Effector memory CD4-positive, alpha-beta T cell (primary cell): ENCODE measurements around the gene MAGEB10.

Experiments used
- DNase-seq, 3 donors: peaks; one replicate each; pipeline ENCODE4 v3.0.0-alpha.2; 2020
- H3K27ac ChIP-seq: 2 replicates; pipeline ENCODE4 v1.7.0; 2013; ENCODE audit warnings: mild to moderate bottlenecking, low read length, moderate library complexity; ENCODE audit not compliant: insufficient read depth, poor library complexity, severe bottlenecking
- H3K27me3 ChIP-seq: replicated peaks from 2 replicates; pipeline ENCODE4 v1.7.0; 2013; ENCODE audit warnings: mild to moderate bottlenecking, low read length; ENCODE audit not compliant: insufficient read depth, control insufficient read depth, poor library complexity, severe bottlenecking
- H3K36me3 ChIP-seq: 2 replicates; pipeline ENCODE4 v1.7.0; 2013; ENCODE audit warnings: mild to moderate bottlenecking, low read length, moderate library complexity; ENCODE audit not compliant: control insufficient read depth, insufficient read depth
- H3K4me1 ChIP-seq: 2 replicates; pipeline ENCODE4 v1.7.0; 2013; ENCODE audit warnings: low read length, mild to moderate bottlenecking; ENCODE audit not compliant: control insufficient read depth, insufficient read depth, poor library complexity, severe bottlenecking
- H3K4me3 ChIP-seq: 2 replicates; pipeline ENCODE4 v1.7.0; 2013; ENCODE audit warnings: low read length, low read depth, mild to moderate bottlenecking; ENCODE audit not compliant: insufficient read depth, poor library complexity, severe bottlenecking
- H3K9me3 ChIP-seq: 2 replicates; pipeline ENCODE4 v1.7.0; 2013; ENCODE audit warnings: mild to moderate bottlenecking, low read length, moderate library complexity; ENCODE audit not compliant: control insufficient read depth

MAGEB10 gene

DNA sequence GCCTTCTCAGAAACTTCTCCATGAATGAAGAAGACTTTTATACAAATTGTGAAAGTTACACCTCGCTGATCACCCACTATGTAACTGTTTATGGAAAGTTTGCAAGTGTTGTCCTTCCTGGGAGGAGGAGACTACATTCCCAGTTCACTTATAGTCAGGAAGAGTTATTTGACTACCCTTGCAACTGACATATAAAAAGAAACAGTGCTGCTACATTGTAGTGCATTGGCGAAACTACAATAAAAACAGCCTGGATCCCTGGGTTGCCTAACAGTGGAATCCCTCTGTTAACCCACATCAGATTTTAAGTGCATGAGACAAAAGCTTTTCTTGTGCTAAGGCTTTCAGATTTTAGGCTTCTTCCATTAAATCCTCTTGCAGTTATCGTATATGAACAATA lies 30.4 kb downstream of the MAGEB10 start:
- Histone ChIP-seq H3K36me3 (no peaks in the 10 kb centered on the region), H3K4me1 (no peaks in the 10 kb centered on the region)

DNA sequence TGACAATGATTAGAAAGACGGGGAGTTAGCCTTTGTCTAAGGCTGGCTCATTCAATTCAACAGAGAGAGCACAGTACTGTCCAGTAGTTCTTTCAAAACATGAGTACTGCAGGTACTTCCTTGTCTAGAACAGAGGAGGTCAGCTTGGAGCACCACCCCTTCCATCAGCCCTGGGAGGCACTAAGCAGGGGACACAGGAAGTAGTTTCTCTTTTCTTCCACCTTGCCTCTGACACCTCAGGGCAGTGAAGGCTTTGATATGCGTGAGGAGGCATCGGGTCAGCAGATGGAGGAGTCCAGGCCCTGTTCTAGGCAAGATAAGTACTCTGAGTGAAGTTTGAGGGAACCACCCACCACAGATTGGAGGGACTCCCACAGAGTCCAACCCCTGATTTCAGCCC lies 33.1 kb downstream of the MAGEB10 start:
- Histone ChIP-seq H3K27ac (no peak overlapping the region), H3K27me3 (no peaks in the 10 kb centered on the region), H3K4me3 (no peak overlapping the region), H3K4me1 (no peaks in the 10 kb centered on the region), H3K36me3 (no peaks in the 10 kb centered on the region), H3K9me3 (no peaks in the 10 kb centered on the region)
- DNase-seq: no peak

More for the DNA sequence above, 30.4 kb downstream of the MAGEB10 start:
- no peak for DNase-seq
- Histone ChIP-seq H3K27ac (no peak overlapping the region), H3K27me3 (no peaks in the 10 kb centered on the region), H3K4me3 (no peak overlapping the region), H3K9me3 (no peaks in the 10 kb centered on the region)

DNA sequence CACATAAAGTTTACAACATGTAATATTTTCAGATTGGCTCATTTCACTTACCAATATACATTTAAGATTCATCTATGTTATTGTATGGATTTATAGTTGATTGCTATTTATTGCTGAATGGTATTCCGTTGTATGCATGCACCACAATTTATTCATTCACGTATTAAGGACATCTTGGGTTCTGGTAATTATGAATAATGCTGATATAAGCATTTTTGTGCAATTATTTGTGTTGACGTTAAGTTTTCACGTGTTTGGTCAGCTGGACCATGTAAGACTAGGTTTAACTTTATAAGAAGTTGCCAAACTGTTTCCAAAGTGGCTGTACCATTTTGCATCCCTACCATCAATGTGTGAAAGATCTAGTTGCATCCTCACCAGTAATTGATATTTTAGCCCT lies 35.1 kb downstream of the MAGEB10 start:
- Histone ChIP-seq H3K9me3 (no peaks in the 10 kb centered on the region), H3K4me1 (no peaks in the 10 kb centered on the region), H3K27ac (no peak overlapping the region), H3K4me3 (no peak overlapping the region), H3K27me3 (no peaks in the 10 kb centered on the region), H3K36me3 (no peaks in the 10 kb centered on the region)
- DNase-seq: no peak

DNA sequence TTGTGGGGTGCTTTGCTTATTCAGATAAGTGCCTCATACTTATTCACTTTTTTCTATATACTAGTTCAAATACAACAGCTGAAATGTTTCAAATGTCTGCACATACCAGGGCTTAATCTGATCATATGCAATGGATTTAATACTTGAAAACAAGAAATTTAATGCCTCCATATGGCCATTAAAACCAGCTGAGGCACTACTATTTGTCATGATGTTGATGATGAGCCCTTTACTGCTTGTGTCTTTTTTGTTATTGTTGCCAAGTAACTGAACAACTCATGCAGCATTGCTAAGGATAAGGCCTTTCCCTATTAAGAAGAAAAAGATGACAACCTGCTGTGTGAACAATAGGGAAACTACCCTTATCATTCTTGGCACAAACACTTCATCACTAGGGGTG lies 52.5 kb downstream of the MAGEB10 start:
- H3K4me1 ChIP-seq: no peaks in the 10 kb centered on the region
- no peak overlapping the region for H3K4me3 ChIP-seq
- H3K27me3 ChIP-seq: no peaks in the 10 kb centered on the region
- H3K9me3 ChIP-seq: no peaks in the 10 kb centered on the region
- no peak overlapping the region for H3K27ac ChIP-seq
- no peaks in the 10 kb centered on the region for H3K36me3 ChIP-seq
- no peak for DNase-seq

DNA sequence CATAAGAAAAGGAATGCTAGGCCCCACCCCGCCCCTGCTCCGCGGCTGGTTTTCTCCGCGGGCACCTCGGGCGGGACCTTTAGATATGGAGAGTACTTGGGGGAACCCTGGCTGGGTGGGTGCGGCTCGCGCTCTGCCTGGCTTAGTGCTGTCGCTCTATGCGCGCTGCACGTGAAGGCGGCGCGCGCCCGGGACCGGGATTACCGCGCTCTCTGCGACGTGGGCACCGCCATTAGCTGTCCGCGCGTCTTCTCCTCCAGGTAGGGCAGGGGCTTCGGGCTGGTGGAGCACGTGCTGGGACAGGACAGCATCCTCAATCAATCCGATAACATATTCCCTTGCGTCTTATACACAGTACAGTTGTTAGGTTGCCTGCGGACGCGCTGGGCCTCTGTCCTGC lies 56.0 kb downstream of the MAGEB10 start:
- DNase-seq: no peak
- Histone ChIP-seq H3K36me3 (no peaks in the 10 kb centered on the region), H3K9me3 (no peaks in the 10 kb centered on the region), H3K4me1 (no peaks in the 10 kb centered on the region), H3K4me3 (no peak overlapping the region), H3K27me3 (no peaks in the 10 kb centered on the region), H3K27ac (no peak overlapping the region)
